ENCODE results near the gene DCAF17. TPM values are rescaled to one million over a fixed set of nuclear protein-coding genes. Genes with fewer than 3 reads are reported as not detected.
"Not testable (repeated sequence)": the region's sequence is repeated elsewhere in the genome, so short reads cannot be mapped to it uniquely, and the experiment has no call there.

Gene DCAF17
- total RNA-seq, 1 donor from 2014 or later: 19.6 TPM

- H3K4me1 ChIP-seq: peaks cover 12% of the 10 kb centered on the region
- intact Hi-C loops (cut with DNase I): loop anchor here (2.0 kb wide), 1 partner anchor 441 kb away; no protein-coding TSS in a partner anchor
- H3K36me3 ChIP-seq: no peaks in the 10 kb centered on the region
- no peak for TF ChIP-seq POLR2A (IDR thresholded peaks at IDR 0.05)
- TF ChIP-seq POLR2AphosphoS5 (IDR thresholded peaks at IDR 0.05; ENCODE audit: insufficient read depth in 1 of 2, low read depth in 1 of 2): peak in 1 of 2 donors; percentile 80
- TF ChIP-seq CTCF (IDR thresholded peaks at IDR 0.05): peak; percentile 64 to 83 (median 79)
- no peaks in the 10 kb centered on the region for H3K9me3 ChIP-seq
- no peaks in the 10 kb centered on the region for H3K27me3 ChIP-seq
- no peak for DNase-seq (ENCODE audit: extremely low spot score in 2 of 2)
- H3K27ac ChIP-seq: peak overlapping the region; percentile 46
- H3K4me3 ChIP-seq: no peak overlapping the region
These were observed 17.8 kb upstream of the DCAF17 start for GRCh38 chr2:171416009-171416926.

GRCh38 chr2:171419333-171419732 lies 14.7 kb upstream of the DCAF17 start:
- Histone ChIP-seq H3K4me3 (no peak overlapping the region), H3K36me3 (no peaks in the 10 kb centered on the region), H3K4me1 (peaks cover 10% of the 10 kb centered on the region), H3K27ac (no peak overlapping the region), H3K9me3 (no peaks in the 10 kb centered on the region), H3K27me3 (no peaks in the 10 kb centered on the region)
- DNase-seq (ENCODE audit: extremely low spot score in 2 of 2): no peak
- intact Hi-C loops (cut with DNase I): no loop called here
- no peak for TF ChIP-seq CTCF (IDR thresholded peaks at IDR 0.05)
- no peak for TF ChIP-seq POLR2AphosphoS5 (IDR thresholded peaks at IDR 0.05; ENCODE audit: insufficient read depth in 1 of 2, low read depth in 1 of 2)
- TF ChIP-seq POLR2A (IDR thresholded peaks at IDR 0.05): no peak

DNA sequence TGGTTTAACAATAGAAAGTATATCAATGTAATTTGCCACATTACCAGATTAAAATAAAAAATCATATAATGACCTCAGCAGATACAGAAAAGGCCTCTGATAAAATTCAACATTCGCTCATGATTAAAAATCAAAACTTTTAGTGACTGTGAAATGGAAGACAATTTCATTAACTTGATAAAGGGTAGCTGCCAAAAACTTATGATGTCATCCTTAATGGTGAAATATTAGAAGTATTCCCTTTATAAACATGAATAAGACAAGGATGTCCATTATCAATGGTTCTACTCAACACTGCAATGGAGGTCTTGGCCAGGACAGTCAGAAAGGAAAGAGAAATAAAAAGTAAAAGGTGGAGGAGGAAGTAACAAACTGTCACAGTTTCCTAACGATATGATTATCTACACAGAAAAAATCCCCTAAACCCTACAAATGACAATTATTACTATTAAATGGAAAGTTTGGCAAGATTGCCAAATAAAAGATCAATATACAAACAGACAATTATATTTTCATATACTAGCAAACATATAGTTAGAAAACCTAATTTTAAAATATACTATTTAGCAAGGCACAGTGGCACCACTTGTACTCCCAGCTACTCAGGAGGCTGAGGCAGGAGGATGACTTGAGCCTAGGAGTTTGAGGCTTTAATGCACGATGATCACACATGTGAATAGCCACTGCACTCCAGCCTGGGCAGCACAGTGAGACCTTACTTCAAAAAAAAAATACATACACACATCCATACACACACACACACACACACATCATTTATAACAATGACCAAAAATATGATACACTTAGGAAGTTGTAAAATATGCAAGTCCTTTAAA lies 13.1 kb upstream of the DCAF17 start:
- no peak overlapping the region for H3K4me3 ChIP-seq
- no peaks in the 10 kb centered on the region for H3K36me3 ChIP-seq
- TF ChIP-seq POLR2AphosphoS5 (IDR thresholded peaks at IDR 0.05; ENCODE audit: insufficient read depth in 1 of 2, low read depth in 1 of 2): no peak
- TF ChIP-seq CTCF (IDR thresholded peaks at IDR 0.05): no peak
- no peak for TF ChIP-seq POLR2A (IDR thresholded peaks at IDR 0.05)
- intact Hi-C loops (cut with DNase I): no loop called here
- no peak for DNase-seq (ENCODE audit: extremely low spot score in 2 of 2)
- H3K27ac ChIP-seq: no peak overlapping the region
- H3K27me3 ChIP-seq: no peaks in the 10 kb centered on the region
- H3K9me3 ChIP-seq: no peaks in the 10 kb centered on the region
- H3K4me1 ChIP-seq: peaks cover 2% of the 10 kb centered on the region

- H3K36me3 ChIP-seq; H3K4me1 ChIP-seq; H3K9me3 ChIP-seq; H3K27me3 ChIP-seq; DNase-seq (ENCODE audit: extremely low spot score in 2 of 2); H3K4me3 ChIP-seq; intact Hi-C loops (cut with DNase I); H3K27ac ChIP-seq: not testable (repeated sequence)
These were observed 11.1 kb upstream of the DCAF17 start for GRCh38 chr2:171422710-171423495.
